NCI-H2227 treated with DMSO at 0.1 percent for 48 hours (cell line): ENCODE results near the gene CAPN2.

Source experiments
- DNase-seq: peaks from one replicate; lab custom pipeline; 2025; lab: John Stamatoyannopoulos, UW

CAPN2 gene

DNA sequence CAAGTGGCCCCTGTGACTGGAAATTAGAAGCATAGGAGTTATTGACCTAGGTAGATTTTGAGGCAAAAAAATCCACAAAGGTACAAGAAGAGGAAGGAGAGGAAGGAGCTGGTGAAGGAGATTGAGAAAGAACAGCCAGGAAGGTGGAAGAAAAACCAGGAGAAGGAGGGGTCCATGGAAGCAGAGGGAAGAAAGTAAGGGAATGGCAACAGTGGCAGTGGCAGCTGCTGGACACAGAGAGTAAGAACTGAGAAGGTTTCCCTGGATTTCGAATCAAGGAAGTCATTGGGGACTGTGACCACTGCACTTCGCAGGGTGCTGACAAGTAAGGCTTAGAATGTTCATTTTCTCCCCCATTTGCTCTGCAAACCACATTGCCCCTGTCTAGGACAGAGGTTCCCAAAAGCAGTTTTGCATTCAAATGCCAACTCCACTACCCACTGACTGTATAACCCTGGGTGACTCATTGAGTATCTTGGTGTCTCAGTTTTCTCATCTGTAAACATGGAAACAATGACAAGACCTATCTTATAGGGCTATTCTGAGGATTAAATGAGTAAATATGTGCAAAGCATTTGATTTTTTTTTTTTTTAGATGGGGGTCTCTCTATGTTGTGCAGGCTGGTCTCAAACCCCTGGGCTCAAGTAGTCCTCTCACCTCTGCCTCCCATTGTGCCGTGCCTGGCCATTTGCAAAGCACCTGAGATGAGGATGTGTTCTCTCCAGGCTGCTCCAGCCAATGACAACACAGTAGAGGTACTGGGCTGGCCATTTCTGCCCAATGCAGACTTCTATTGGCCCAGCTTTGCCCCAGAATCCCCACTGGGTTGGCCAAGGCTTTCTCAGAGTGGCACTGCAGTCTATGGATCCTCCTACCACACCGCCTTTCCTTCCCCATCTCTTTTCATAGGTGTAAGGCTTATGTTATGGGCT, 9.3 kb upstream of the CAPN2 start:
- no peak for DNase-seq

DNA sequence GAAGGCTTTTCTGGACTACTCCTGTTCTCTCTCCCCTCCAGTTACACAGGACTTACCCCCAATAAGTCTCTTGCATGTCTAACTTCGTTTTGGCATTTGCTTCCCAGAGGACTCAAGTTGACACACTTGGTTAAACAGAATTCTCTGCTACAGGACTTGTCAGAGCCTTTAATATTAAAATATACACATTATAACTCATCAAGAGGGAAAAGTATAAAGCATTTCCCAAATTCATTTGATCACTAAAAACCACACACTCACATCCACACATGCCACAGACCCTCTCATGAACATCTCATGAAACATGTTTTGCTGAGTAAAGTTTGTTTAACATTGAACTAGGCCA, 8.7 kb upstream of the CAPN2 start:
- DNase-seq: no peak

DNA sequence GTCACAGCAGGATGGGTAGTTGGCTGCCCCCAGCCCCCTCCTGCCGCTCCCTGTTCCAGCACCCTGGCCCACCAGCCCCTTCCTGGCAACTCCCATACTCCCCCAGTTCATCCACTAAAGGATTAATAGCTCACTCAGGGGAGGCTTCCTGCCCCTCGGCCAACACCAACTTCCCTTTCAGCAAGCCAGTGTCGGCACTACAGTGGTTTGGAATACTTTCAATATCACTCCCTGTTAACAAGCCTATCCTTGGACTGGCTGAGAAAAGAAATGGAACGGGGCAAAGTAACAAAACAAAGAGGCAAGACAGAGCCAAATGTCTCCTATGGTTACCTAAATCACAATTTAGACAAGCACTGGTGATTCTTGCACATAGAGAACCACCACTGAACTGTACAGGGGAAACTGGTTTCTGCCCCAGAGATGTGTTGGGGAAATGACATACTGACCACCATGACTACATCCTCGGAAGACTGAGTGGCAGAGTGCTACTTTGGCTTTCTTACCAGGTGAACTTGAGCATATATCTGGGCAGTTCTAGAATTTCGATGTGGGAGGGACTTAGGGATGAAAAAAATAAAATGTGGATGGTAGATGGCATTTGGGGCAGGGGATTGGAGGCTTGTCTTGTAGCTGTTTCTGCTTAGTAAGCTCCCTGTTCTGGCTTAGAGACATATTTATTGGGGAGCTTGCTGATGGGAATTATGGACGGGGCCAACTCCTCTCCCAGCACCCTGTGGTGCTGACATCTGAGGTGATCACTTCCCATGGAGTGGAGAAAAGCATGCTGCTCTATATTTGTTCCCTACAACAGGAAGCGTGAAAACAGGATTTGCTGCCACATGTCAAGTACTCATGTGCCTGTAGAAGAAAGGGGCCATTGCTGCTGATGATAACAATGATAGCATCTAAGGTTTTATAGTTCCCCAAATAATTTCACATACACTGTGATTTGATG, 7.1 kb upstream of the CAPN2 start:
- DNase-seq: peak; percentile 49

DNA sequence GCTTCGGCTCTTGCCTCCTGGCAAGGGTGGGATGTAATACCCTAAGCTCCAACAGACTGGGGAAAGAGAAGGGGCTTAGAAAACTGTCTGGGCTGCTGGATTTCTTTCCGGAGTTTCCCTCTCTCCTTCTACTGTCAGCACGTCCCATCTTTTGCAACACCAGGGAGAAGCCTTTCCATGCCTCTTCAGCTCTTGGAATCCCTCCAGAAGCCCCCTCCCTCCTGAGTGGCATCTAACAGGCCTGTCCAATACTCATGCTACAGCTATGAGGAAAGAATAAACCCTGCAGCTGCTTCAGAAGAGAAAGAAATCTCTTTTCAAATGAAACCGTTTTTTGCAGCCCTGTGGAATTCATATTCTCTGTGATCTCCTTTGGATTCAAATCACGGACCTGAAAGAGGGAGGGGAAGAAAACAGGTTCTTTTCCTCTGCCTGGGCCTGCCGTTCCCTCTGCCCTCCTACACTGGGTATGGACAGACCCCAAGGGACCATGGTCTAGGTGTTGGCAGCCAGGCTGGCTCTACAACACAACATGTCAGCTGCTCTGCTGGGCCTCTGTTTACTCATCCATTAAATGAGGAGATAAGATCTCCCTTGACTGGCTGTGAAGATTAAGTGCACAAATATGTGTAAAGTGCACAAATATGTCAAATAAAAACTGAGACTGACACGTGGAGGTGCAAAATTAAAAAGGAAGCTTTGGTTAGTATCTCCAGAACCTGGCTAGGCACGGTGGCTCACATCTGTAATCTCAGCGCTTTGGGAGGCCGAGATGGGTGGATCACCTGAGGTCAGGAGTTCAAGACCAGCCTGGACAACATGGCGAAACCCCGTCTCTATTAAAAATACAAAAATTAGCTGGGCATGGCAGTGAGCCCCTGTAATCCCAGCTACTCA, 6.0 kb upstream of the CAPN2 start:
- peak; percentile 63 for DNase-seq

DNA sequence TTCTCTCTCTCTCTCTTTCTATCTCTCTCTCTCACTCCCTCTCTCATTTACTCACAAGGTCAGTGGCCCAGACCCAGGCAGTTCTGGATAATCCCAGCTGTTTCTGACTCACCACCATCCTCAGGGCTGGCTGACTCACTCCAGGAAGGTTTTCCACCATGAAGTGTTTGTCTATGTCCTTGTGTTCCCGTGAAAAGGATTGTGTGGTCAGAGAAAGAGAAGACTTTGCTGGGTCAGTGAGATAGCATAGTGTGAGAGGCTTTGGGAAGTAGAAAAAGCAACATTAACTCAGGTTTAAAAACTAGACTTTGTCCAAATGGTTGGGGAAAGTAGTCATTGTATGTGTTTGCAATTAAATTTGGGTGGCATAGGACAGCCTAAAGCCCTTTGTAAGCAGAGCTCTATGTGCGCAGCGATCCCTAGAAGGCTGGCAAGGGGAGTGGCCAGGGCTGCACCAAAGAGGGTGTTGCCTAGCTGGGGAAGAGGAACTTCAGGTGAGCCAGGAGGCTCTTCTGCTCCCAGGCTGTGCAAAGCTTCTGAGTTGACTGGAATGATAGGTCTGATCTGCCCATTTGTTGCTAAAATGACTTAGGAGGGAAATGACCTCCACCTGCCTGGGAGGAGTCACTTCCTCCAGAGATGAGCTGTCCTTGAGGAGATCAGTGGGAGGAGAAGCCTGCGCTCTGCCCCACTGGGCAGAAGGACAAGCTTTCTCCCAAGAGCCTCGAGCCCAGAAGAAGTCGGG, 4.9 kb upstream of the CAPN2 start:
- peak; percentile 33 for DNase-seq

DNA sequence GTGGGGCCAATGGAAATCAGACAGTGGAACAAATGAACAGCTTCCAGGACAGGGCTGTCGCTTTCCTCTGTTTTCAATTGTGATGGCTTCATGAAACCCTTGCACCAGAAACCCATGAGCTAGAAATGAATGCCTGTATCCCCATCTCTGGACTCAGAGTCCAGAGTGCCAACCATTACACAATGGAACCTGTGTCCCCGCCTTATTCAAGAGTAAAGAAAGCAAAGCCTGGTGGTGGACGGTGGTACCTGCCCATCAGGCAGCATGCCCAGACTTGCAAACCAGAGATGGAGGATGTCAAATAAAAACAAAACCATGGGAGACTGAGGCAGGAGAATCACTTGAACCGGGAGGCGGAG, 4.4 kb upstream of the CAPN2 start:
- no peak for DNase-seq

DNA sequence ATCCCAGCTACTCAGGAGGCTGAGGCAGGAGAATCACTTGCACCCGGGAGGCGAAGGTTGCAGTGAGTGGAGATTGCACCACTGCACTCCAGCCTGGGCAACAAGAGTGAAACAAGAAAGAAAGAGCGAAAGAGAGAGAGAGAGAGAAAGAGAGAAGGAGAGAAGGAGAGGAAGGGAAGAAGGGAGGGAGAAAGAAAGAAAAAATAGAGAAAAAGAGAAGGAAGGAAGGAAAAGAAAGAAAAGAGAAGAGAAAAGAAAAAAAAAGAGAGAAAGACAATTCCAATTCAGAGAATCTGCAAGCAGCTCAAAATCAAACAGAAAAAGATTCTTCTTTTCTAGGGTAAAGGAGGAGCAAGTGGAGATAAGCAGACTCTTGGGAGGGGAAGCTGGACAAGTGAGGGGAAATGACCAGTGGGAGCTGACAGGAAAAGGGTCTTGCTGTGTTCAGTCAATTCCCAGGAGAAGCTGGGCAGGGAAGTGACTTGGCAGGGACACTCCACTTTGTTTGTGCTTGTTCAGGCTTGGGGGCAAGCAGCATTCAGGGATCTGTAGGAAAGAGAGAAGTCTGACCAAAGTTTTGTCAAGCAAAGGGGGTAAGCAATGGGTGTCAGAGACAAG, 3.6 kb upstream of the CAPN2 start:
- DNase-seq: no peak

DNA sequence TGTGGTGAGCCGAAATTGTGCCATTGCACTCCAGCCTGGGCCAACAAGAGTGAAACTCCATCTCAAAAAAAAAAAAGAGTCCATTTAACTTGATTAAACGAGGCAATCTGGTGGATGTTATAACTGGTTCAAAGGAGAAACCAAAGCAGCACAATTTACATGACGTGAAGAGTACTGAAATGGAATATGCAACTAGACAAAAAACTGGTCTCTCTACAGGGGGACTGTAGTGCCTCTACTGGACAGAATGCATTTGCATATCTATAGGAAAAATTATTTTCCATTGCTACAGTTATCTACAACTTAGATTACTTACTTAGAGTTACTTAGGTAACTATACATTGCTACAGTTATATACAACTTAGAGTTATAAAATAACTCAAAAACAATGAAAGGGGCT, 2.7 kb upstream of the CAPN2 start:
- no peak for DNase-seq

DNA sequence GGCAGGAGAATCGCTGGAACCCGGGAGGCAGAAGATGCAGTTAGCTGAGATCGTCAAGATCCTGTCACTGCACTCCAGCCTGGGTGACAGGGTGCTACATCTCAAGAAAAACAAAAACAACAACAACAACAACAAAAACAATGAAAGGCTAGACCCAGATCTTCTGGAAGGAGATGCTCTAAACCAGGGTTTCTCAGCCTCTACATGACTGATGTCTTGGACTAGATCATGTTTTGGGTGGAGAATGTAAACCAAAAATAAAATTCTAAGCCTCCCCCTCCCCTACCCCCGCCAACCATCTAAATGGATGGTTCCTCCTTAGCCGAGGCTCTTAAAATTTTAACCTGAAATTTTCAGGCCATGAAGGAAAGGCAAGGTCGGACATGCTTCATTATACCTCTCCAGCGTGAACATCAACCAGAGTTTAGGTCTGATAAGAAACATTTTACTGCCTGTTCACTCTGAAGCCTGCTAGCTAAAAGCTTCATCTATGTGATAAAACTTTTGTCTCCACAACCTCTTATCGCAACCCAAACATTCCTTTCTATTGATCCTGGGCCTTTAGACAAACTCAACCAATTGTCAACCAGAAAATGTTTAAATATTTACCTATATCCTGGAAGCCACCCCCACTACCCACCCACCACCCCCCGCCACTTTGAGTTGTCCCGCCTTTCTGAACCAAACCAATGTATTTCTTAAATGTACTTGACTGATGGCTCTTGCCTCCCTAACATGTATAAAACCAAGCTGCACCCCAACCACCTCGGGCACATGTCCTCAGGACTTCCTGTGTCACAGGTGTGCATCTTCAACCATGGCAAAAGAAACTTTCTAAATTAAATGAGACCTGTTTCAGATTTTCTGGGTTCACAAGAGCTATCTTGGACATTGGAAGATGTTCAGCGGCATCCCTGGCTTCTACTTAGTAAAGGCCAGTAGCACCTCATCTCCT, 1.9 kb upstream of the CAPN2 start:
- DNase-seq: no peak

DNA sequence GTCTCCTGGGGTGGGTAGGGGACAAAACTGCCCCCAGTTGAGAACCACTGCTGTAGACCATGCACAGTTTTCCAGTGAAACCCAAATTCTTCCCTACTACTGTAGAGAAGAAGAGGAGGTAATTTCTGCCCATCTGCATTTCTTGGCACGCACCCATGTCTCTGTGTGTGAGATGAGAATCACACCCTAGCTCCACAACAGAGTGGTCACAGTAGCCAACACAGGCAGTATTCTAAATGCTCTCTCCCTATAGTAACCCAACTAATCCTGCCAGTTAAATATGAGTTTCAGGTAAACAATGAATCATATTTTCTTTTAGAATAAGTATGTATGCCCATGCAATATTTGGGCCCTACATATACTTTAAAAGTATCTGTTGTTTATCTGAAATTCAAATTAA, 1.2 kb upstream of the CAPN2 start:
- DNase-seq: no peak

DNA sequence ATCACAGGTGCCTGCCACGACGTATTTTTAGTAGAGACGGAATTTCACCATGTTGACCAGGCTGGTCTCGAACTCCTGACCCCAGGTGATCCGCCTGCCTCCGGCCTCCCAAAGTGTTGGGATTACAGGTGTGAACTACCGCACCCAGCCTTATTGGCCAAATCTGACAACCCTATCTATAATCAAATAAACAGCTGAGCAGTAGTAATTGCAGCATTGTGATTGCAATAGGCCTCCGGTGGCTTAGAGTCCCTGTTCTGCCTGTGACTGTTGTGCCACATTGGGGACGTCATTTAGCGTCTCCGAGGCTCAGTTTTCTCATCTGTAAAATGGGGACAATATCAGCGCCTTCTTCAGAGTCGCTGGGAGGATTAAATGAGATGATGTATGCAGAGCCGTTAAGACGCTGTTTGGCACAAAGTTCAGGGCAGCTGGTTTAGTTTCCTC, 569 bp upstream of the CAPN2 start:
- DNase-seq: no peak

DNA sequence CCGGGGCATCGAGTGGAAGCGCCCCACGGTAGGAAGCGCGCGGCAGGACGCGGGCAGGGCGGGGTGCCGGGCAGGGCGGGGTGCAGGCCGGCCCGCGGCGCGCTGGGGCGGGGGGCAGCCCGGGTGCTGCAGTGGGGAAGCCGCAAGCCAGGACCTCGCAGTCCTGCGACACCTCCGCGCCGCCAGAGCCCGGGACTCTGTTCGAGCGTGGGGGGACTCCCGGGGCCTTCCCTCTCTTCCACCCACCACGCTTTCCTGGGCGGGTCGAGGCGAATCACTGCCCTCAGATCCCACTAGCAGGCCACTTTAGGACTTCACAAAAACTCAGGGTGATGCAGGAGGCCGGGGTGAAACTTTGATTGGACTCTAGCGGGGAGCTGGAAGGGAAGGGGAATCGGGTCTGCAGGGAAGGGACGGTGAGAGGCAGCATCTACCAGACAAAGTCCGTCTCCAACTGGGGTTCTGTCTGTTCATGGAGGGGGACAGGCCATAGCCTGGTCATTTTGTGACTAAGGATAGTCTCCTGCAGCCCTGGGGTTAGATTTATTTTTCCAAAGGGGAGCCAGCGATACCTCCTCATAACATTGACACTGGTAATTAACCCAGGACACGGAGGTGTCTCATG, 623 bp downstream of the CAPN2 start:
- DNase-seq: no peak

DNA sequence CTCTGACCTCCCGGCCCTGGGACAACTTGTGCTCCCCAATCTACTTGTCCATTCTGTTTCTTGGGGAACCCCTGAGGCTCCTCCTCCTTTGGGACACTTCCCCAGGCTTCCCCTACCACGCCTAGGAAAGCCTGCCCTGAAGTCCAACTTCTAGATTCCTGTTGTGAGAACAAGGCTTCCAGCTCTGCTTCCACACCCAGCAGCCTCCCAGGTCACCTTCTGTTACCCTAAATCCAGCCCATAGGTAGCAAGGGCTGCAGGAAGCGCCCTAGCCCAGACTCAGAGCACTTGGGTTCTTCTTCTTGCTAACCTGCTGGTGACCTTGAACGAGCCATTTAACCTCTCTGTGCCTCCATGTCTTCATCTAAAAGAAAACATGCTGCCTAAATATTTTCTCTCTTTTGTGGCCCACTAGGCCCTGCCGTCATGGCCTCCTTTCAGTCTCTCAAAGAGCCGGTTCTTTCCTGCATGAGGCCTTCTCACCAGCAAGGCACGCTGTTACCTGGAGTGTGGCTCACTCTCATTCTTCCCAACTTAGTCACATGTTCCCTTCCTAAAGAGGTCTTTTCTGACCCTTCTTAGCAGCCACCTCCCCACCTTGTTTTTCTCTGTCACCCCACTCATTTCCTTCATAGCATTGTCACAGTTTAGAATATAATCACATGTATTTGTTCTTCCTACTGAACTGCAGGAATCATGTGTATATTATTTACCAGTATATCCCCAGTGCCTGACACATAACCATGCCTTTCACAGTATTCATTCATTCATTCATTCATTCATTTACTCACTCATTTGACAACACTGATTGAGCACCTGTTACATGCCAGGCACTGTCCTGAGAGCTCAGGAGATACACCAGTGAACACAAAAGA, 1.4 kb downstream of the CAPN2 start:
- no peak for DNase-seq

DNA sequence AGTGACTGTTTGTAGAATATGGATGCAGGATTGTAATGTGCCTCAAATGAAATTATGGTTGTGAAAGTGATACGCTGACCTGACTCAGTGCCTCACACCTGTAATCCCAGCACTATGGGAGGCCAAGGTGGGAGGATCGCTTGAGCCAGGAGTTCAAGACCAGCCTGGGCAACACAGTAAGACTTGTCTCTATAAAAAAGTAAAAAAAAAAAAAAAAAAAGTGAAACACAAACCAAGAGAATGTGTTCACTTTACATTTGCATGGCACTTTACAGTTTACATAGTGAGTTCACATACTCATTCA, 2.0 kb downstream of the CAPN2 start:
- no peak for DNase-seq

DNA sequence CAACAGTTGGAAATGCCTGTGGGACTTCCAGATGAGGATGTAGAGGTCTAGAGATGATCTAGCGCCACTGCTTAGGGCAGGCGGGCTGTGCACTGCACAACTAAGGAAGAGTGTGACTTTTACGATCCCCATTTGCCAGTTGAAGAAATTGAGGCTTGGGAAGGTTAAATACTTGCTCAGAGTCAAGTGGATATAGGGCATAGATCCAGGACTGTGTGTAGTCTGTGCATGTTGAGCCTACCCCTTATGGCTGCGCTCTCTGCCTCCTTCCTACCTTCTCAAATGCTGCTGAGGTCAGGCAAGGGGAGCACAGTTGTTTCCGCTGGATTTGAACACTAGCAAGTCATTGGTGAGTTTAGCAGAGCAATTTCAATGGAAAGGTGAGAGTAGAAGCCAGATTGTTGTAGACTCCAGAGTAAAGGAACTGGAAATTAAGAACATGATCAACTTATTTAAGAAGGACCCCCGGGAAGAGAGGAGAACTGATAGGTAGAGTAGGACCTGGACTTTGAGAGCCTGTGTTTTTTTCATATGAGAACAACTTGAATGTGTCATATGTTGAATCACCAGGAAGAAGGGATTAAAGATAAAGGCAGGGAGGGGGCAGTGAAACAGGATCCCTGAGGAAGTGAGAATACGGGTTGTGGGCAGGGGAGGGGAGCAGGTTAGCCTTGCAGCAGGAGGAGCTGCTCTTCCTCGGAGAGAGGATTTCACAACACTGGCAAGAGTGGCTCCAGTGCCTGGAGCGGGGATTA, 2.7 kb downstream of the CAPN2 start:
- DNase-seq: no peak

DNA sequence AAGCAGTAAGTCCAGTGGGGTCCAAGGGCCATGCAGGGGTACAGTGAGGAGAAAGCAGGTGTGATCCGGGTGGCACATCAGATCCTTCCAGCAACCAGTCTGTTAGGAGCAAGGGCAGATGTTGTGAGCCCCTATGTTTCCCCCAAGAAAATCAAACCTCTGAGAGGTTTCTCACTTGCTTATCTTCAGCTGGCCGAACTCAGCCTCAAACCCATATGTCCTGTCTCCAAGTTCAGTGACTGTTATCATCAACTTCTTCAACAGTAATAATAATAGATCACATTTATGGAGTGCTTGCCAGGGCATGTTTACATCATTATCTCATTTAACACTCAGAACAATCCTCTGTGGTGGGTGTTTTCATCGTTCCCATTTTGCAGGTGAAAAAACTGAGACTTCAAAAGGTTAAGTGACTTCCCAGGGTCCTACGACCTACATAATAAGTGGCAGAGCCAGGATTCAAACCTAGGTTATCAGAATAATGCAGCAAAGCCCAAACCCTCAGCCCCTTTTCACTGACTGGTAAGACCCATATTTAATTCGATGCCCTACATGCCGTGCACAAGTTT, 3.3 kb downstream of the CAPN2 start:
- no peak for DNase-seq

DNA sequence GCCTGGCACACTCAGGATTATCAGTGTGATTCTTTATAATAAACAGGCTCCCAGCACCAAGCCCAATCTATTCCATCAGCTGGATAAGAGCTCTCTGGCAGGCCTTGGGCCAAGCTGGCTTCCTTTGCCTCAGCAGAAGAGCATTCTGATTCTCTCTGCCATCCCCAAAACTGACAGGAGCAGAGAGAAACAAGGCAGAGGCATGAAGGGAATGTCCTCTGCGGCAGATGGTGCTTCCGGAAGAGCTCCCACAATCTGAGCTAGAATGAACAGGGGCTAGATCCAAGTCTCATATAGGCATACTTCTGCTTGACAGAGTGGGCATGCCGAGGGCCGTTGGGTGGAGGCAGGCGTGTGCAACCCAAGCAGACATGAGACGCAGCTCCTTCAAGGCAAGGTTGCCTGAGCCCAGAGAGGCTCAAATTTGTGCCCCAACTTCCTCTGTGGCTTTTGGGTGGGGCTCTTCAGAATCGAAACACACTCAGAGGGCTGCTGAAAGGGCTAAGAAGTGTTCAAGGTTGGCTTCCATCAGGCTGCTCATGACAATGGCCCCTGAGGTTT, 4.0 kb downstream of the CAPN2 start:
- DNase-seq: no peak
